ENCODE results near the gene IL19. TPM values are rescaled to one million over a fixed set of nuclear protein-coding genes. Genes with fewer than 3 reads are reported as not detected.
"Not testable (repeated sequence)": the region's sequence is repeated elsewhere in the genome, so short reads cannot be mapped to it uniquely, and the experiment has no call there.

IL19 gene
- total RNA-seq, 1 donor: not detected

DNA sequence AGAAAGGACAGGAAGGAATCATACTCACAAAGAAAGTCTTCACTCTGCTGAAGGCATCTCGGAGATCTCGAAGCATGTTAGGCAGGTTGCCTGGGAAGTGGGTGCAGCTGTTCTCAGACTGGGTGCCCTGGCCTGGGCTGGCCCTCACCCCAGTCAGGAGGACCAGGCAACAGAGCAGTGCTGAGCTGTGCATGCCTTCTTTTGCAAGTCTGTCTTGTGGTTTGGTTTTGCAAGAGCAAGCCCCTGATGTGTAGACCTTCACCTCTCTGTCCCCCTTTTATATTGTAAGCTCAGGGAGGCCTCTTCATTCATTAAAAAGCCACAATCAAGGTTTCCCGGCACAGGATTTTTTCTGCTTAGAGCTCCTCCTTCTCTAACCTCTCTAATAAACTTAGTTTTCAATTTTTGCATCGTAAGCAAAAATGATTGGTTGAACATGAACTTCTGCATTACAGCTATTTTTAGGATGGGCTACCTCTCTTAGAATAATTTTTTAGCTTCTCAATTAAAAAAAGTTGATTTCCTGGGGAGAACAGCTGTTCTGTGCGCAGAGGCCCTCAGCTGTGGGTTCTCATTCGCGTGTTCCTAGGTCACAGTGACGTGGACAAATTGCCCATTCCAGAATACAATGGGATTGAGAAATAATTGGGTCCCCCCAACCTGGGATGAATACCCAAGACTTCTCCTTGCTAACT is 1.8 kb downstream of the IL19 start, which contains the start of gene IL10:
TSS of gene IL10 (minus strand) at position 252 of the 695 bp plus-strand sequence. CDS start at position 193, 59 bp downstream.
- DNase-seq (ENCODE audit: low read depth in 2 of 3, low spot score in 2 of 3): peak in 1 of 3 donors; percentile 42

DNA sequence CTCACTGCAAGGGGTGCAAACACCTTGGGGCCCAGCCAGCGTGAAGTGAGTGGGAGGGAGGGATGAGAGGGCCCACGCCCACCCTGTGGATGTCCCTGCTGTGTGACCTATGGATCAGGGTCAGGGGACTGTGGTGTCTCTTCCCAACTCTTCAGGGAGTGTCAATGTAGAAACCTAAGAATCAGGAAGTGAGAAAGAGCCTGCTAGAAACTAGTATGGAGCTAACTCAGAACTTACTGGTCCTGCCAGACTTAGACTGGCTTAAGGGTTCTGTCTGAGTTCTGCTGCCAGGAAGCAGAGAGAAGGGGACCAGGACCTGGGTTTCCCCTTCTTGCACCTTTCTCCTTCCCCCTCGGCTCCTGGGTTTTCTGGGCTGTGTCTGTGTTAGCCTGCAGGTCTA is 3.5 kb downstream of the IL19 start:
- DNase-seq (ENCODE audit: low read depth in 2 of 3, low spot score in 2 of 3): no peak

DNA sequence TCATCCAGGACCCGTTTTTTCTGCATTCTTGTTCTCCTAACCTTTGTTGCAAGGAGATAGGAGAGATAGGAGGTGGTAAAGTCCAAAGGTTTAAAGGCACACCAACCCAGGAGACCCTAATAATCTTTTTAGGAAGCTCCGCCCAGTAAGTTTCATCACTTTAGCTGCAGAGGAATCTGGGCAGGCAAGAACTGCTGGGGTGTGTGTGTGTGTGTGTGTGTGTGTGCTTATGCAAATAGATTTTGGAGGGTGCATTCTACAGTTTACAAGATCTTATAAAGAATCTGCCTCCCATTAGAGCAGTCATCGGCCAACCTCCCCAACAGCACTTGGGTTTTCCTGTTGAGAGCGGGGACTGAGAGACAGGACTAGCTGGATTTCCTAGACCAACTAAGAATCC is 5.7 kb downstream of the IL19 start:
- DNase-seq (ENCODE audit: low read depth in 2 of 3, low spot score in 2 of 3): no peak

DNA sequence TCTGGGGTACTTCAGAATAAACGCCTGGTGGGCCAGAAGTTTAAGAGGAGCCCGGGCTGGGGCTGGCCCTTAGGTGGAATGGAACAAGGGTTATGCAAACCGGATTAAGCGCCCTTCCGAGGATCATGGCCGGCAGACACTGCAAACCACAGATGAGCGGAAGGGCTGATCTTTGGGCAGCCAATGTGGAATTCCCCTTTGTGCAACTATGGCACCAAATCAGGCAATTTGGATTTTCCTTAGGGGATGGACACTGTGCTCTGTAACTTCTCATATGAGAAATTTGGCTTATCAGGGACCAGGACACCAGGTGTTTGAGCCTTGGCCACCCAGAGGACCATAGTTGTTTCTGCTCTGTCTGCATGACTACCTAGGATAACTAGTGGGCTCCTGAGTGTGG is 7.5 kb downstream of the IL19 start:
- no peak for DNase-seq (ENCODE audit: low read depth in 2 of 3, low spot score in 2 of 3)

DNA sequence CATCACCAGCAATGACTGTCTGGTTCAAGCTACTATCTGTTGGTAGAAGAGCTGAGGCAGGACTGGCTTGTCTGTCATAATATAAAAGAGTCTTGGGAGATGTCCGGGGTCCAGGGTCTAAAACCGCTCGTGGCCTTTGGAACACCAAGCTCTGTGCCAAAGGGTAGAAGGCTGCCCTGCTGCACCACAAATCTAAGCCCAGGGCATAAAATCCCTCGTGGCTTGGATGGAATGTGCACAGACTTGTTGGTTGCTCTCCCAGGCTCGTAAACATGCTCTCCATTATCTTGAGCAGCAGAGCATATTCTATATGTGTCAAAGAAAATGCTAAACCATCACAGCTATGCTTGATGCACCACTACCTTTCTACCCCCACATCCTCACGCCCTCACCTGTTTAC is 8.3 kb downstream of the IL19 start:
- not testable (repeated sequence) for DNase-seq (ENCODE audit: low read depth in 2 of 3, low spot score in 2 of 3)

DNA sequence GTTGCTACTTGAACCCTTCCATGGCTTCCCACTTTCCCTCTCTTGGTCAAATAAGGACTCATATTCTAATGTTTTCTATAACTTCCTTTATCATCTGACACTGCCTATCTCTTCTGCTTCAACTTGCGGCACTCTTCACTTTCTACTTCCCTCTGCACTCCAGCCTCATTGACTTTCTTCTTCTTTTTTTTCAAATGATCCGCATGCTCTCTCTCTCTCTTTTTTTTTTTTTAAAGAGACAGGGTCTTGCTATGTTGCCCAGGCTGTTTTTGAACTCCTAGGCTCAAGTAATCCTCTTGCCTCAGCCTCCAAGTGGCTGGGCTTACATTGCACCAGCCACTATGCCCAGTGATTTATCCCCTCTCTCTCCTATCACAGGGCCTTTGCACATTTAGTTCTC is 9.1 kb downstream of the IL19 start:
- DNase-seq (ENCODE audit: low read depth in 2 of 3, low spot score in 2 of 3): peak in 1 of 3 donors; percentile 30

DNA sequence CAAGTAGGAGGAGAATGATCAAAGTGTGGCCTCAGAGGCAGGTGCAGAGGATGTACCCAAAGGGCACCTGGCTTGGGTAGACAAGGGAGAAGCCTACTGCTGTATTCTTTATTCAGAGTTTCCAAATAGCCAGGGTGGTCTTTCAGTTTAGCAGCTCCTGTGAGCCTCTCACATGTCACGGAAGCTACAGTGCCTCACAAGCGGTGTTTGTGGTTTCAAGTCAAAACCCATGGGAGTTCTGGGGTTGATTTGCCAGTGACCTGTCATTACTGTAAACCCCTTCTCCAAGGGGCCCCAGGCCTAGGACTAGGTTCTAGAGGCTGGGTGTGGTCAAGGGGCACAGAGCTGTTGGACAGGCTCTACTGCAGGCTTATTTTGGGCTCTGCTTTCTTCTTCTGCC is 11.9 kb downstream of the IL19 start:
- DNase-seq (ENCODE audit: low read depth in 2 of 3, low spot score in 2 of 3): peak in 1 of 3 donors; percentile 59

DNA sequence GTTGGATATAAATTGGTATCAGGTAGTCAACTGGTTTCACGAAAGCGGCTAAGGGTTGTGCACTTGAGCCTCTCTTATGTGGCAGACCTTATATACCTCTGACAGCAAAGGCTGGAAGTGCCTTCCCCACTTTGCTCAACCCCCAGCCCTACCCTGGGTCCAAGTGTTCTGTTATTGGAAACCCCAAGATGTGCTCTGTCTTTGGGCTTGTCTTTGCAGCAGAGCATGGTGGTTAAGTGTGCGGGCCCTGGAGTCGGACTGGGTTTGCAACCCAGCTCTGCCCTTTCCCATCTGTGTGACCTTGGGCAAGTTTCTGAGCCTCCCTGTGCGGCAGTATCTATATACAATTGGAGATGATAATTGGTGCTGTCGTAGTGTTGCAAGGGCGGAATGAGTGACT is 12.9 kb downstream of the IL19 start:
- DNase-seq (ENCODE audit: low read depth in 2 of 3, low spot score in 2 of 3): no peak

DNA sequence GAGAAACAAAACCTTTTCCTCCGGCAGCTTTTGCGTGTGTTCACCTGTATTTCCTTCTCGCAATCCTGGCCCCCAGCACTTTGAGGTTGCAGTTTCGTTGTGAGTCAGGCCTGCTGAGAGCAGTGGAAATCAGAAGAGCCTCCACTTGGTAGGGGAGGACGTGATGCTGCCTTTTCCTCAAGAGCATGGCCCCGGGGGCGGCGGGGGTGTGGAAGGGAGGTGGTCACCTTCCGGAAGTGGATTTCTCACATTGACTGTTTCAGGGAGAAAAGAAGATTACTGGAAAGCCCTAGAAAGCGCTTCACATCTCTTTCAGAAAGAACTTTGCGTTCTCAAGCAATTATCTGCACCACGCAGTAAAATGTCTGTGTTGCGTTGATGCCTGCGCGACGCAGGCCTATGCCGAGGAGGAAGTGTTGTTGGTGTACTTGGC is 13.9 kb downstream of the IL19 start:
- no peak for DNase-seq (ENCODE audit: low read depth in 2 of 3, low spot score in 2 of 3)

DNA sequence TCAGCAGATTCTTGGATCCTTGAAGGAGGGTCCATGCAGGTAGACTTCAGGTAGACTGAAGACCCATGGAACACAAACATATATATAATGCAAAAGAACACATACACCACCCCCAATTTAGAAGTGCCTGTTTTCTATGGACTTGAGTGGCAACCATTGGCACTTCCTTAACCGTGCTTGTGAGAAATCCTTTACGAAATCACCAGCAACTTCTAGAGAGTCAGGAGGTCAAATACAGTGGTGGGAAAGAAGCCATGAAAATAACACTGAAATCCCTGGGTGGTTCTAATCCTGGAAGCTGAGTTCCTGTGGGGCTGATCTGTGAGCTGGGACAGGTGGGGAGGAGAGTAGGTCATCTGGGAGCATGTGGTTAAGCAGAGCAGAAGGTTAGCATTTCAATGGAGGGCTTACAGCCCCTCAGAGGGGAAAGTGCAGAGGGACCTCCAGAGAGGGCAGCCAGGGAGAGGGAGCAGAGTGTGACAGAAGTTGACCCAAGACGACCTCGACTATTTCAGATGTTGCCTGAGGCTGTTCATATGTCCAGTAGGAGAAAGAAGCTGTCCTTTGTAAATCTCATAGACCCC is 14.7 kb downstream of the IL19 start:
- no peak for DNase-seq (ENCODE audit: low read depth in 2 of 3, low spot score in 2 of 3)

DNA sequence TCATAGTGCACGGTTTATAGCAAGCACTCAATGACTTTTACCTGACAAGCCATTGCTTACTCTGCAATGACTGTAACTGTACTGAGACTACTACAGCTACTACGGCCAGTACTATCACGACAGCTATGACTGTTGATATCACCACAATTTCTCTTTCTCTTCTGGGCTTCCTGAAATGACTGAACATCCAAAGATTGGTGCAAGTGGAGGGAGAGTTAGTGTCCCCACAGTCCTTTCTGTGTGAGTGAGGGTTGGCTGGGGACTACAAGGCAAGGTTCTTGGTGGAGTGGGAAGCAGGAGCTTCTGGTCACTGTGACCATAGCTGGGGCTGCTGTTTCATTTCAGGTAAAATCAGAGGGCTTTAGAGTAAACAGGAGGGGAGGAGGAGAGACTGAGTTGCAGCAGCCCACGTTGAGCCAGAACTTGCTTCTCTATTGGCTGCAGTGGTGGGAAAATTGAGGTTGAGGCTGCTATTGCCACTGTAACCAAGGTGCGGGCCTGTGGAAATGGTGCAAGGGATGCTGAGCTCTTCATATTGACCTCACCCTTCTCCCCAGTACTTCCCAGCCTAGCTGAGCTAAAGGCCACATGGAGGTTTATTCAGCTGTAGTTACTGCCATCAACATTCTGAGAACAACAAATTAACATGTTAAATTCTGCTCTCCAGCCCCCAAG is 15.8 kb downstream of the IL19 start:
- DNase-seq (ENCODE audit: low read depth in 2 of 3, low spot score in 2 of 3): no peak

DNA sequence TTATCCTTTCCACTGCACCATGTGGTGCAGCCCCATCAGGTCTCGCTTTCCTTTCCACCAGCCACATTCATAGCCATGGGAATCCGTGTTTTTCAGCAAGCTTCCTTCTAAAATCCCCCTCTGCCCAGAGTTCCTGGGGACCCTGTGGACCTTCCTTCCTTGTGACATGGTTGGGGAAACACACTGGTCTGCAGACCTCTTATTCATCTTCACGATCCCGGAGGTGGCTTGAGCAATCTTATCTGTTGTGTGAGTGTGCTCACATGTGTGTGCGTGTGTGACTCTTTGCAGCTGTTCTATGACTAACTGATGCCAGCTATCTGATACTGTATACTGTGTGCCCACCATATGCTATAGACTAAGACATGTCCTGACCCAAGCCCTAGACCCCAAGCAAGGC is 17.3 kb downstream of the IL19 start:
- no peak for DNase-seq (ENCODE audit: low read depth in 2 of 3, low spot score in 2 of 3)

DNA sequence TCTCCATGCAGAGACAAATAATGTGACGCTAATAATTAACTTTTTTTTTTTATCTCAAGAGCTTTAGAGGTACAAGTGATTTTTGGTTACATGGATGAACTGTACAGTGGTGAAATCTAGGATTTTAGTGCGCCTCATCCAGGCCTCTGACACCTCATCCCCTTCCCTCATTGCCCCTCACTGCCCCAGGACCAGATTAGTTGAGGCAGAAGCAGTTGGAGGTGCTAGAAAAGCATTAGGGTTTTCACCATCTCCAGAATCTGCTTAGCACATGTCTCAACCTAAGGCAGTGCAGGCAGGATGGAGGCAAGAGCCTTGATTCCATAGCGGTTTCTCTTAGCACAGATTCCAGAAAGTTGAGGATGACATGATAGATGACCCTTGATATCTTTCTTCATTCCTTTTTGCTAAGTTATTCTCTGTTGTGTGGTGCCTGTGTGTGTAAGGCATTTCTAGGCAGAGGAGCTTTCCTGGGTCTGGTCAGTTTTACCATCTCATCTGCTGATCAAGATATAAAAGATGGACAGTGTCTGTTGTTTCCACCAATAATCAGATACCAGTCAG is 18.0 kb downstream of the IL19 start:
- DNase-seq (ENCODE audit: low read depth in 2 of 3, low spot score in 2 of 3): no peak

DNA sequence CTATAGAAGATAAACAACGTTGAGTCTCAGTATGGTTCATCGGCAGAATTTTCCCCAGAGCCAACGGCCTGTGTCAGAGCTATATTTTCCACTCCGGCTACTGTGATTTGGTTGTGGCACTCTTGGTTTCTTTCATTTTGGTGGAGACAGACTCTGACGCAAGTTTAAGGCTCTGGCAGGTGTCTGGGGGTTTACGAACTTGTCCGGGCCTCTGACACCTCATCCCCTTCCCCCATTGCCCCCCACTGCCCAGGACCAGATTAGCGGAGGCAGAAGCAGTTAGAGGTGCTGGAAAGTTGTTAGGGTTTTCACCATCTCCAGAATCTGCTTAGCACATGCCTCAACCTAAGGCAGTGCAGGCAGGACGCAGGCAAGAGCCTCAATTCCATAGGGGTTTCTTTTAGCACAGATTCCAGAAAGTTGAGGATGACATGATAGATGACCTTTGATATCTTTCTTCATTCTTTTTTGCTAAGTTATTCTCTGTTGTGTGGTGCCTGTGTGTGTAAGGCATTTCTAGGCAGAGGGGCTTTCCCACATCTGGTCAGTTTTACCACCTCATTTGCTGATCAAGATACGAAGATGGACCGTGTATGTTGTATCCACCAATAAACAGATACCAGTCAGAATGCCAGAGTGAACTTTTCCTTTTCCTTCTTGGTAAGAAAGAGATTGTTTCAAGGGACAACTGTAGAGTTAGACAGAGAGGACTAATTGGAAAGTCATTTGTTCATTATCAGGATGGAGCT is 20.1 kb downstream of the IL19 start:
- DNase-seq (ENCODE audit: low read depth in 2 of 3, low spot score in 2 of 3): no peak

DNA sequence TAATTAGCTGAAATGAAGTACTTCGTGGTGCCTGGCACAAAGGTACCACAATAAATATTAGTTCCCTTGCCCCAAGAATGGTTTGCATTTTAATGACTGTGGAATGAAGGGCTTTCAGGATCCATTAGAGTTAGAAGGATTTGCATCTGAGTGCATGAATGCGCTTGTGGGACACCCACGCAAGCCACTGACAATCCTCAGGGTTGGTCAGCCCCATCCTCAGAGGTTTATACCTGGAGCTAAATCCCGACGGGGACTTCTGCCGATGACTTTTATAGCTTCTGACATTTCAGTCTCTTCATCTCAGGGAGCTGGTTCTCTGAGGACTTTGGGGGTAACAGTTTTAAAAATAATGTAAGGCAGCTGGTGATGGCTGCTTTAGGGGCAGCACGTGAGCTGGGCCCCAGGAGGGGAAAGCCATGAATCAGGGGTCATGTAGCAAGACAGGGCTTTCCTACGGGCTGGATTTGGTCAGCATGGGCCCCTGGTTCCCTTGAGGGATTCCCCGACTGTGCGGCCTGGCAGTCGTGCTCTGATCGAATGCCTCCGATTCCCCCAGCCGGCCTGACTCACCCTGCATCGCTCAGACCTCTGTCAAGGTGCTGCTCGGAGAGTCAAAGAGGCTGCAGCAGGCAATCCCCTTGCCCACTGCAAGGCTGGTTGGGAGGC is 22.5 kb downstream of the IL19 start:
- no peak for DNase-seq (ENCODE audit: low read depth in 2 of 3, low spot score in 2 of 3)

DNA sequence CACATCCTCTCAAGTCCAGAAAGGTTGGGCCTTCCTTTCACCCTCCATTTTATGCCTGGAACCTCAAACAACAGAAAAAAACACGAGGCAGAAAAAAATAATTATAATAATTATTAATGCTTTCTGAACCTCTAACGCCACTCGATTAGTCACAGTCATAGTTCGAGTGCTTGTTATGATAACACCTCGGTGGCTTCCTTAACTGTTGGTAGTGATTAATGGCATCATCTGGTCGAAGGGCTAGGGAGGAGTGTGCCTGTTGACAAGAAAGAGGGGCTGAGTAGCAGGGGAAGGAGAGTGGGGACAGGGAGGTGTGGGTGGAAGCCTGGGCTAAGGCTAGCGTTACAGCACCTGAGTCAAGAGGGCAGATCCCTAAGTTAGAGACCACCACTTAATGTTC is 23.0 kb downstream of the IL19 start:
- no peak for DNase-seq (ENCODE audit: low read depth in 2 of 3, low spot score in 2 of 3)

DNA sequence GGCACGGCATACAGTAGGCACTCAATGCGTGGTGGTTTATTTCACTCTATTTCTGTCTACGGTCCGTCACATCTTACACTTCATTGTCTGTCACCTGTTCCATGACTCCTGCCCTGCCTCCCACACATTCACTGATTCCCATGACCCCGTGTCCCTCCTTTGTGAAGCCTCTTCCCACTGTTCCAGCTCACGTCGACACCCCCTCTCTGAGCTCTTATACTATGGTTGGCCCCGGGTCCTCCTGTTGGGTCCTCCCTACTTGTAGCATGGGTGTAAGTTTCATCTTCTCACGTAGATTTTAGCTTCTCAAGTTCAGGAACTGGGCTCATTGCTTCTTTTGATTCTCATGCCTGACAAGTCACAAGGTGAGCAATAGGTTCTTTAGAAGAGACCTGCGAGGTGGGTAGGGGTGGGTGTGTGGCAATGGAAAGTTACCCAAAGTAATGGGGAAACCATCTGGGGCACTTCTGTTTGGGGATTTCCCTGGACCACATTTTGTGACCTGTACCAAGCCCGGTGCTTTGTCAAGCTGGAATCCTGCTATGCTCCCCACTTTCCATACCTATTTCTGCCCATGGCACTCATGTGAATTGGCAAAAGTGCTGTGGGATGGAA is 23.8 kb downstream of the IL19 start:
- no peak for DNase-seq (ENCODE audit: low read depth in 2 of 3, low spot score in 2 of 3)

DNA sequence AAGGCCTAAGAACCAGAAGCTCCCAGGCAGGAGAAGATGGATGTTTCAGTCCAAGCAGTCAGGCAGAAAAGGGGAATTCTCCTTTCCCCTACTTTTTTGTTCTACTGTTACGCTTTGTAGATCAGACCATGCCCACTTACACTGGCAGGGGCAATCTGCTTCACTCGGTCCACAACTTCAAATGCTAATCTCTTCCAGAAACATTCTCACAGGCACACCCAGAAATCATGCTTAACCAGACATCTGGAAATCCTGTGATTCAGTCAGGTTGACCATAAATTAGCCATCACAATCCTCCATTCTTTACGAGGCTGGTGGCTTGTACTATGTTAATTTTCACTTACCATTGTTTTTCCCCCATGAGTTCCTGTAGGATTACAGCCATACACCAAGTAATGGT is 25.5 kb downstream of the IL19 start:
- no peak for DNase-seq (ENCODE audit: low read depth in 2 of 3, low spot score in 2 of 3)

DNA sequence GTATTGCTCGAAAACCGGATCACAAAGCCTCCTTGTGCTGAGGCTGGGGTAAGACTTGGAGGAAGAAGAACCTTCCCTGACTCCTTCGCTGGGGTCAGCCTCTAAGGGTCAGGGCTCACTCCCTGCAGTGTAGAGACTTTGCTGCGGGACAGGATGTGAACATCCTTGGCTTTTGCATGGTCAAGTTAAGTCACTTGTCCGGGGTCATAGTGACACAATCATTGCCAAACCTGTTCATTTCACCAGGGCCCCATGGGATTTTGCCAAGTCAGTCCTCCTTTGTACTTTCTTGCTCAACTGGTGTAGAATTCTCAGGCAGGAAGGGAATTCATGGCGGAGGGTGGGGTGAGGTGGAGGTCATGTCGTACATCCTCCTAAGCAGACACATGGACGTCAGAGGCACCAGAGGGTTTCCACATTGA is 26.4 kb downstream of the IL19 start:
- no peak for DNase-seq (ENCODE audit: low read depth in 2 of 3, low spot score in 2 of 3)
